SKM-1 (cell line): ENCODE measurements around the gene MTTP.

ENCODE experiments used
- DNase-seq: peaks from one replicate; lab custom pipeline; 2025; ENCODE audit not compliant: unreplicated experiment; lab: John Stamatoyannopoulos, UW

MTTP gene

GRCh38 chr4:99591757-99592156 lies 17.1 kb downstream of the MTTP start:
- no peak for DNase-seq

- DNase-seq: no peak
These were observed 19.4 kb downstream of the MTTP start for GRCh38 chr4:99593781-99594641.

DNA sequence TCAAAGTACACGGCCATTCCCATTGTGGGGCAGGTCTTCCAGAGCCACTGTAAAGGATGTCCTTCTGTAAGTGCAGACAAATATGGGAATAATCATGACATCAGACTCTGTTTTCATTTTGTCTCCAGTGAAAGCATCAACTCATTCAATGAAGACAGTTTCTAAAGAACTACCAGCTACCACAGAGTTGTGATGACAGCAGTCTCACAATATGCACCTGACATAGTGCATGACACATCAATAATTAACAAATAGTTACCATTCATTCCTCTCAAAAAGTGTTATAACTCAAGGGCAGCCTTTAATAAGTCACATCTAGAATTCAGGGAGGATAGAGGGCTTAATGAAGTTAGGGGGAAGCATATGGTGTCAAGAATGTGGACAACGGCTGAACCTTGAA lies 20.2 kb downstream of the MTTP start:
- DNase-seq: no peak

DNA sequence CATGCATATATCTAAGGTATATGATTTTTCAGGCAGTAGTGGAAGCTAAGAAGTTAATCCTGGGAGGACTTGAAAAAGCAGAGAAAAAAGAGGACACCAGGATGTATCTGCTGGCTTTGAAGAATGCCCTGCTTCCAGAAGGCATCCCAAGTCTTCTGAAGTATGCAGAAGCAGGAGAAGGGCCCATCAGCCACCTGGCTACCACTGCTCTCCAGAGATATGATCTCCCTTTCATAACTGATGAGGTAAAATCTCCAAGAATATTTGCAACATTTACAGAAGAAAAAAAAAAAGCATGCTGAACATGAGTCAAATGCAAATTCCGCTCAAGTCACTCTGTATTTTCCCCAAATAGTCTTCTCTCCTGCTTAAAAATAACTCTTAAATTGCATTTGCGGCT lies 32.1 kb downstream of the MTTP start:
- no peak for DNase-seq

- DNase-seq: no peak
These were observed 33.8 kb downstream of the MTTP start for GRCh38 chr4:99608417-99608816.

GRCh38 chr4:99610605-99611175 lies 36.1 kb downstream of the MTTP start:
- DNase-seq: no peak

GRCh38 chr4:99612281-99612680 lies 37.7 kb downstream of the MTTP start:
- no peak for DNase-seq

DNA sequence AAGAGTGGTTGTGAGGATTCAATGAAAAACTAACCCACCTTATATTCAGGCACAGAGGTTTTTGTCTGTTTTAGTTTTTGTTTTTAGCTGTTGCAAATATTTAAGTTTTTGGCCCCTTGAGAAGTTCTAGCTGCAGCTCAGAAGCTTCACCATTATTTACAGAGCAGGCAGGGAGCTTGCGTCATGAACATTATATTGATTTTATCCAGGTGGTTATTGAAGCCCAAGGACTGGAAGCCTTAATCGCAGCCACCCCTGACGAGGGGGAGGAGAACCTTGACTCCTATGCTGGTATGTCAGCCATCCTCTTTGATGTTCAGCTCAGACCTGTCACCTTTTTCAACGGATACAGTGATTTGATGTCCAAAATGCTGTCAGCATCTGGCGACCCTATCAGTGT lies 38.1 kb downstream of the MTTP start:
- DNase-seq: no peak

GRCh38 chr4:99614491-99614890 lies 39.9 kb downstream of the MTTP start:
- no peak for DNase-seq

GRCh38 chr4:99615170-99615820 lies 40.7 kb downstream of the MTTP start:
- DNase-seq: no peak

GRCh38 chr4:99617374-99617773 lies 42.8 kb downstream of the MTTP start:
- no peak for DNase-seq

- DNase-seq: no peak
These were observed 47.7 kb downstream of the MTTP start for GRCh38 chr4:99622341-99622740.

DNA sequence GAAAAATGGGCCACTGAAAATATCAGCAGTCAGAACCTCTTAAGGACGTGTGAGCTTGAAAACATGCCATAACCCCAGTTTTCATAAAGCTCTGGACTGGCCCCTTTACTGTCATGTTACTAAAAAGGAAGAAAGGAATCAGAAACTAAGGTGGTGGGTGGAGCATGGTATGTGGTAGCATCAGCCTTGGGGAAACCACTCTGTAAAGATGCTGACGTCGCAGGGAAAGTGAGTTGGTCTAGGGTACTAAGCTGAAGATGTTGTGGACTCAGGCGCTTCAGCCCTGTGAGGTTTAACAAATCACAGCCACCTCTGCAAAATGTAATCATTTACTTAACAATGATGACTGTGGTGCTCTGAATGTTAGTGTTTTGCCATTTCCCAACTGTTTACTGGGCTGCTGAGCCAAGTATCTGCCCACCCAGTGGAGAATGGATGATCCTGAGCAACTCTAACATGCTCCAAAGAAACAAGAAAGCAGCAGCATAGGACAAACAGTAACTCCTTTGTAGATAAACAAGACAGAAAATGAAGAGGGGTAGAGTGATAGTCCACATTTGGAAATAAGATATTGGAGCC lies 49.6 kb downstream of the MTTP start:
- DNase-seq: no peak

- DNase-seq: no peak
These were observed 50.7 kb downstream of the MTTP start for GRCh38 chr4:99625369-99625768.

DNA sequence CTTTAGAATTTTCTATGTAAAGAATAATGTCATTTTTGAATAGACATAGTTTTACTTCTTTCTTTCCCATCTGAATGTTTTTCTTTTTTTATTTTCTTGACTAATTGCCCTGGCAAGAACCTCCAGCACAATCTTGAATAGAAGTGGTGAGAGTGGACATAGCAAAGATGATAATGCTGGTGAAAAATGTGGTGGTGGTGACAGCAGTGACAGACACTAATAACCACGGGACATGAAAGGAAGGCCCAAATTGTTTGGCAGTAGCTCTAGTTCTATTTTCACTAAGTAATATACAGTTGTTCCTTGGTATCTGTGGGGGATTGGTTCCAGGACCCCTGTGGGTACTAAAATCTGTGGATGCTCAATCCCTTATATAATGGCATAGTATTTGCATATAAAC lies 53.4 kb downstream of the MTTP start:
- DNase-seq: no peak

DNA sequence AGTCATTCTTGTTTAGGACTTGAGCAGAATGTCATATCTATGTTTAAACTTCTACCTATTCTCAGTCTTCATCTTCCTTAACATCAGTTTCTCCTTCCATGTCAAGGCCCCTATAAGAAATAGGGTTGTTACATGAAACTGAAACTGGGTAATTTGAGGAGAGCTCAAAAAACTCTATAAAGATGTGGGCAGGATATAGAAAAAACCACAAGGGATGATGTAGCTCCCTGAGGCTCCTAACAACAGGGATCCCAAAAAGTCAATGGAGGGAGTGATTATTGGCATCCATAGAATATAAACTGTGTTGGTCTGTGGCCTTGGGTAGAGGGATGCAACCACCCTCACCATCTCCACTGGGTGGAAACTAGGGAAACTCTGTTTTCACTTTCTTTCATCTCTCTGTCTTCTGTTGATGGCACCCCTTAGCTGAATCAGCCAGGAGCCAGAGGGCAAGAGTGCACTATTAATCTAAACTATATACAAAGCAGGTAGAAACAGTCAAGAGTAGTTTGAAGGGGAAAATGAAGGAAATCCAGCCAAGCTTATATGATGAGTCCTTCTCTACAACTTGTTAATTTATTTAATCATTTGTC lies 55.4 kb downstream of the MTTP start:
- no peak for DNase-seq

DNA sequence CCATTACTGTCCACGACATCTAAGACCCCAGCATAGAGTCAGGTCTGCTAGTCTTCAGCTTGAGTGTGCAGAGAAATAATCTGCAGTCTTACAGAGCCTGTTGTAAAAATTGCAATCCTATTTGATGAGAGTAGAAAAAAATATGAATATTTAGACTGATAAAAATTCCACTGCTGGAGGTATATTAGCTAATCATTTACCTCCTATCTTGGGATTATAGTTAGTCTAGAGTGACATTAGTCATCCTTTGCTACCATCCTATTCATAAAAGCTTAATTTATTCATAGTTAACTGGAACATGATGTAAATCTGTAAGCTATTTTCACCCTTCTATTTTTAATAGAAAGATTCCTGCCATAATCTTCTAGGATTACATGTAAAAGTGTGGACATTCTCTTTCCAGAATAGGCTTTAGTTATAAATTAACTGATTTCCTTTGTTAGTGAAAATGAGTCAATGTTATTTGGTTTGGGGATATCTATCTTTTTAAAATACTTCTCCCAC lies 56.3 kb downstream of the MTTP start:
- DNase-seq: no peak

- DNase-seq: no peak
These were observed 59.1 kb downstream of the MTTP start for GRCh38 chr4:99633772-99634171.

DNA sequence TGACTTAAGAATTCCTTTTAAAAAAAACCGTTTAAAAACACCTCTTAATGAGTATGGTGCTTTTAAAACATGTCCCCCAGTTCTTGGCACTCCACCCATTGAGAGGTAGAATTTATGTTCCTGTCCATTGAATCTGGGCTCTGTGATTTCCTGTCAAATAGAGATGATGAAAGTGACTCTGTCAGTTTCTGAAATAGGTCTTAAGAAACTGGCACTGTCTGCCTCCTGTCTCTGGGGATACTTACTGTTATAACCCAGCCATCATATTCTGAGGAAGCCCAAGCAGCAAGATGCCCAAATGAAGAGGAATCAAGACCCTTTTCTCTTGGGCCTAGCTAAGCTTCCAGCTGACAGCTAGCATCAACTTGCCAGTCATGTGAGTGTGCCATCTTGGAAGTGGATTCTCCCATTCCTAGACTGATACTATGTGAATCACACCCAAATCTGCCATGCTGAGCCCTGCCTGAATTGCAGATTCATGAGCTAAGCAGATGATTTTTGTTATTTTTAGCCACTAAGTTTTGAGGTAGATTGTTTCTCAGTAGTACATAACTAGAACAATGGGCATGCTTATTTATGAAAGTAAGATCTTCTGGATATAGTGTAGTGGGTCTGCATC lies 60.2 kb downstream of the MTTP start:
- no peak for DNase-seq

- no peak for DNase-seq
These were observed 61.0 kb downstream of the MTTP start for GRCh38 chr4:99635601-99636000.

GRCh38 chr4:99636422-99636821 lies 61.8 kb downstream of the MTTP start:
- no peak for DNase-seq
